ENCODE data around the gene CRADD. TPM values are rescaled to one million over a fixed set of nuclear protein-coding genes. Genes with fewer than 3 reads are reported as not detected.

The CRADD gene
- total and polyA plus RNA-seq, 10 of the 15 experiments (the other 5 are each of a cell fraction or from before 2014, with no cell fraction given): 7.6 to 15.5 (median 11.7) TPM

DNA sequence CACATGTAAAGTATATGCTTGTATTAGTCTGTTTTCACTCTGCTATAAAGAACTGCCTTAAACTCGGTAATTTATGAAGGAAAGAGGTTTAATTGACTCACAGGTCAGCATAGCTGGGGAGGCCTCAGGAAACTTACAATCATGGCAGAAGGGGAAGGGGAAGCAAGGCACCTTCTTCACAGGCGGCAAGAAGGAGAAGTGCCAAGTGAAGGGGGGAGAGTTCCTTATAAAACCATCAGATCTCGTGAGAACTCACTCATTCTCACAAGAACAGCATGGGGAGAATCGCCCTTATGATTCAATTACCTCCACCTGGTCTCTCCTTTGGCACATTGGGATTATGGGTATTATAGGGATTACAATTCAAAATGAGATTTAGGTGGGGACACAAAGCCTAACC lies 241.7 kb downstream of the CRADD start:
- H3K36me3 ChIP-seq (ENCODE audit: control insufficient read depth in 2 of 2, insufficient read depth in 2 of 2, low read length in 1 of 2): no peaks in the 10 kb centered on the region
- no peak for ATAC-seq
- BruUV-seq (replicated peaks): no TSS peak
- in situ Hi-C loops (cut with MboI) (no loop called here), intact Hi-C loops (cut with micrococcal nuclease; ENCODE audit: unreplicated experiment) (no loop called here)
- no peaks in the 10 kb centered on the region for H3K4me1 ChIP-seq (ENCODE audit: control insufficient read depth, insufficient read depth, low read length)
- FAIRE-seq: no peak
- RAD21 ChIA-PET (ENCODE audit: unreplicated experiment): no interaction called here
- H2AFZ ChIP-seq (ENCODE audit: control insufficient read depth, low read depth, low read length): no peak overlapping the region
- H4K20me1 ChIP-seq (ENCODE audit: control insufficient read depth, insufficient read depth): no peaks in the 10 kb centered on the region
- no peak overlapping the region for H3K4me2 ChIP-seq (ENCODE audit: control insufficient read depth, insufficient read depth)
- WGBS (ENCODE audit: insufficient coverage, insufficient replicate concordance, low lambda C conversion rate, missing lambda C conversion rate): 36% methylated on average over 4 of the region's 4 CpGs
- H3K27me3 ChIP-seq (replicated peaks in 1 of 2; ENCODE audit: control insufficient read depth in 2 of 2, insufficient read depth in 2 of 2, low read length in 1 of 2): no peaks in the 10 kb centered on the region
- CTCF ChIA-PET: no interaction called here
- no peak overlapping the region for H3K4me3 ChIP-seq
- no peak for DNase-seq (ENCODE audit: low read depth, low spot score)
- H3K9ac ChIP-seq (ENCODE audit: control insufficient read depth, insufficient read depth, low read length): no peak overlapping the region
- H3K79me2 ChIP-seq (ENCODE audit: control insufficient read depth, insufficient read depth, low read length): no peaks in the 10 kb centered on the region
- SMC1A ChIA-PET (ENCODE audit: uncharacterized antibody, unreplicated experiment): no interaction called here
- TF ChIP-seq TAF1 (IDR thresholded peaks at IDR 0.05; ENCODE audit: borderline replicate concordance, low read depth, low read length) (no peak), SMAD1 (IDR thresholded peaks at IDR 0.05; ENCODE audit: low read depth, partially characterized antibody) (no peak), MTA3 (IDR thresholded peaks at IDR 0.05; ENCODE audit: borderline replicate concordance, low read length) (no peak), EP300 (IDR thresholded peaks at IDR 0.05; ENCODE audit: borderline replicate concordance in 1 of 2, control insufficient read depth in 1 of 2, low read depth in 2 of 2, low read length in 2 of 2) (no peak), ZBTB33 (IDR thresholded peaks at IDR 0.05) (no peak), SKIL (IDR thresholded peaks at IDR 0.05; ENCODE audit: low read depth, poor library complexity, severe bottlenecking) (no peak), CBX3 (IDR thresholded peaks at IDR 0.05; ENCODE audit: borderline replicate concordance, low read depth) (no peak), HDGF (IDR thresholded peaks at IDR 0.05) (no peak)
- TF ChIP-seq, protein P1, sequence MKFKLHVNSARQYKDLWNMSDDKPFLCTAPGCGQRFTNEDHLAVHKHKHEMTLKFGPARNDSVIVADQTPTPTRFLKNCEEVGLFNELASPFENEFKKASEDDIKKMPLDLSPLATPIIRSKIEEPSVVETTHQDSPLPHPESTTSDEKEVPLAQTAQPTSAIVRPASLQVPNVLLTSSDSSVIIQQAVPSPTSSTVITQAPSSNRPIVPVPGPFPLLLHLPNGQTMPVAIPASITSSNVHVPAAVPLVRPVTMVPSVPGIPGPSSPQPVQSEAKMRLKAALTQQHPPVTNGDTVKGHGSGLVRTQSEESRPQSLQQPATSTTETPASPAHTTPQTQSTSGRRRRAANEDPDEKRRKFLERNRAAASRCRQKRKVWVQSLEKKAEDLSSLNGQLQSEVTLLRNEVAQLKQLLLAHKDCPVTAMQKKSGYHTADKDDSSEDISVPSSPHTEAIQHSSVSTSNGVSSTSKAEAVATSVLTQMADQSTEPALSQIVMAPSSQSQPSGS (IDR thresholded peaks at IDR 0.05; ENCODE audit: low read length): no peak
- TF ChIP-seq, protein P2, sequence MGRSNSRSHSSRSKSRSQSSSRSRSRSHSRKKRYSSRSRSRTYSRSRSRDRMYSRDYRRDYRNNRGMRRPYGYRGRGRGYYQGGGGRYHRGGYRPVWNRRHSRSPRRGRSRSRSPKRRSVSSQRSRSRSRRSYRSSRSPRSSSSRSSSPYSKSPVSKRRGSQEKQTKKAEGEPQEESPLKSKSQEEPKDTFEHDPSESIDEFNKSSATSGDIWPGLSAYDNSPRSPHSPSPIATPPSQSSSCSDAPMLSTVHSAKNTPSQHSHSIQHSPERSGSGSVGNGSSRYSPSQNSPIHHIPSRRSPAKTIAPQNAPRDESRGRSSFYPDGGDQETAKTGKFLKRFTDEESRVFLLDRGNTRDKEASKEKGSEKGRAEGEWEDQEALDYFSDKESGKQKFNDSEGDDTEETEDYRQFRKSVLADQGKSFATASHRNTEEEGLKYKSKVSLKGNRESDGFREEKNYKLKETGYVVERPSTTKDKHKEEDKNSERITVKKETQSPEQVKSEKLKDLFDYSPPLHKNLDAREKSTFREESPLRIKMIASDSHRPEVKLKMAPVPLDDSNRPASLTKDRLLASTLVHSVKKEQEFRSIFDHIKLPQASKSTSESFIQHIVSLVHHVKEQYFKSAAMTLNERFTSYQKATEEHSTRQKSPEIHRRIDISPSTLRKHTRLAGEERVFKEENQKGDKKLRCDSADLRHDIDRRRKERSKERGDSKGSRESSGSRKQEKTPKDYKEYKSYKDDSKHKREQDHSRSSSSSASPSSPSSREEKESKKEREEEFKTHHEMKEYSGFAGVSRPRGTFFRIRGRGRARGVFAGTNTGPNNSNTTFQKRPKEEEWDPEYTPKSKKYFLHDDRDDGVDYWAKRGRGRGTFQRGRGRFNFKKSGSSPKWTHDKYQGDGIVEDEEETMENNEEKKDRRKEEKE (IDR thresholded peaks at IDR 0.05): no peak
- TF ChIP-seq, protein P3, sequence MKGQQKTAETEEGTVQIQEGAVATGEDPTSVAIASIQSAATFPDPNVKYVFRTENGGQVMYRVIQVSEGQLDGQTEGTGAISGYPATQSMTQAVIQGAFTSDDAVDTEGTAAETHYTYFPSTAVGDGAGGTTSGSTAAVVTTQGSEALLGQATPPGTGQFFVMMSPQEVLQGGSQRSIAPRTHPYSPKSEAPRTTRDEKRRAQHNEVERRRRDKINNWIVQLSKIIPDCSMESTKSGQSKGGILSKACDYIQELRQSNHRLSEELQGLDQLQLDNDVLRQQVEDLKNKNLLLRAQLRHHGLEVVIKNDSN (IDR thresholded peaks at IDR 0.05; ENCODE audit: borderline replicate concordance, extremely low read length, insufficient read depth, low read depth, low read length): no peak
- H3K27ac ChIP-seq (ENCODE audit: control insufficient read depth, insufficient read depth): no peak overlapping the region
- POLR2A ChIA-PET: no interaction called here
- H3K9me3 ChIP-seq (replicated peaks; ENCODE audit: control insufficient read depth, insufficient read depth, low read length): no peaks in the 10 kb centered on the region

All from GM12878 (cell line).